Neural progenitor cell (in vitro differentiated cells): ENCODE data around the gene GDPGP1.

Source experiments
- CTCF ChIP-seq: fragments of 200-600 bp; sonication (generic); IDR thresholded peaks from 2 replicates; pipeline ENCODE4 v1.5.1; 2017; ENCODE audit warnings: antibody characterized with exemption, mild to moderate bottlenecking
- EZH2 ChIP-seq: fragments of 200-600 bp; sonication (generic); IDR thresholded peaks from 2 replicates; pipeline ENCODE4 v1.6.1; 2017; ENCODE audit warnings: antibody characterized with exemption, mild to moderate bottlenecking, moderate library complexity

GRCh38 chr15:90200534-90201129 is 33.4 kb upstream of the GDPGP1 start:
- TF ChIP-seq CTCF (no peak), EZH2 (no peak)
